SU-DHL-6 (cell line): ENCODE data around the gene SDCCAG8.

Experiments used
- H2AFZ ChIP-seq: fragments of 200-600 bp; sonication (generic); 2 replicates; pipeline ENCODE4 v1.6.1; 2014; ENCODE audit warnings: low read depth, mild to moderate bottlenecking, moderate library complexity, mixed read lengths, antibody characterized with exemption, low read length; ENCODE audit not compliant: severe bottlenecking
- H3F3A ChIP-seq: fragments of 200-600 bp; shearing (Covaris generic); 2 replicates; pipeline ENCODE4 v1.6.0; 2016; ENCODE audit warnings: antibody characterized with exemption, mild to moderate bottlenecking; ENCODE audit not compliant: insufficient read depth
- H3K27ac ChIP-seq: fragments of 200-600 bp; sonication (generic); 2 replicates; pipeline ENCODE4 v1.5.1; 2016; ENCODE audit warnings: low read depth, mild to moderate bottlenecking, low read length, moderate library complexity, mixed read lengths
- H3K27me3 ChIP-seq: fragments of 200-600 bp; sonication (generic), shearing (Covaris generic); 2 replicates; pipeline ENCODE4 v1.6.0; 2014; ENCODE audit warnings: mild to moderate bottlenecking, low read length
- H3K36me3 ChIP-seq: fragments of 200-600 bp; sonication (generic); 2 replicates; pipeline ENCODE4 v1.6.1; 2014; ENCODE audit warnings: mild to moderate bottlenecking, low read length, mixed read lengths
- H3K4me2 ChIP-seq: fragments of 300-600, 200-600 bp; shearing (Covaris generic), sonication (generic); 2 replicates; pipeline ENCODE4 v1.6.0; 2014; ENCODE audit warnings: low read length, low read depth, mild to moderate bottlenecking; ENCODE audit not compliant: poor library complexity, severe bottlenecking
- H3K4me3 ChIP-seq: fragments of 200-600 bp; sonication (generic); 2 replicates; pipeline ENCODE4 v1.5.1; 2014; ENCODE audit warnings: antibody characterized with exemption, low read length, mild to moderate bottlenecking, mixed read lengths; ENCODE audit not compliant: insufficient read depth, poor library complexity, severe bottlenecking
- H3K79me2 ChIP-seq: fragments of 200-600 bp; sonication (generic); 2 replicates; pipeline ENCODE4 v1.6.1; 2014; ENCODE audit warnings: mild to moderate bottlenecking, low read length, moderate library complexity; ENCODE audit not compliant: insufficient read depth
- H3K9ac ChIP-seq: fragments of 200-600 bp; sonication (generic); 2 replicates; pipeline ENCODE4 v1.7.0; 2014; ENCODE audit warnings: mild to moderate bottlenecking, low read length
- H3K9me2 ChIP-seq: fragments of 200-600 bp; sonication (generic); replicated peaks from 2 replicates; pipeline ENCODE4 v1.6.1; 2014; ENCODE audit warnings: low read length; ENCODE audit not compliant: insufficient read depth
- H3K9me3 ChIP-seq: fragments of 200-600 bp; sonication (generic); 2 replicates; pipeline ENCODE4 v1.6.1; 2014; ENCODE audit warnings: low read length, mixed read lengths; ENCODE audit not compliant: insufficient read depth
- H4K20me1 ChIP-seq: fragments of 200-600 bp; sonication (generic); 2 replicates; pipeline ENCODE4 v1.6.1; 2014; ENCODE audit warnings: low read depth, mild to moderate bottlenecking, antibody characterized with exemption, low read length, moderate library complexity, mixed read lengths
- EZH2phosphoT487 ChIP-seq: fragments of 200-600 bp; sonication (generic), shearing (Covaris generic); conservative IDR thresholded peaks from 2 replicates; pipeline ENCODE4 v1.6.1; 2018; ENCODE audit warnings: mild to moderate bottlenecking, antibody characterized with exemption, low read length, moderate library complexity, mixed read lengths
- TF ChIP-seq, protein P1 (sequence below): fragments of 200-600 bp; sonication (generic); IDR thresholded peaks from one replicate; pipeline ENCODE4 v1.5.1; 2017; ENCODE audit warnings: antibody characterized with exemption, mild to moderate bottlenecking, low read length, moderate library complexity; ENCODE audit not compliant: insufficient read depth, poor library complexity, severe bottlenecking

SDCCAG8 gene

GRCh38 chr1:243411472-243411871 lies 155.6 kb downstream of the SDCCAG8 start:
- Histone ChIP-seq H3K9ac (no peak overlapping the region), H3K9me2 (no peaks in the 10 kb centered on the region), H4K20me1 (no peaks in the 10 kb centered on the region), H3K27me3 (no peaks in the 10 kb centered on the region), H3K36me3 (no peaks in the 10 kb centered on the region), H3K27ac (no peak overlapping the region), H3K79me2 (no peaks in the 10 kb centered on the region), H3K4me2 (no peak overlapping the region), H3K4me3 (no peak overlapping the region), H3F3A (no peaks in the 10 kb centered on the region), H3K9me3 (no peaks in the 10 kb centered on the region), H2AFZ (no peak overlapping the region)
- TF ChIP-seq EZH2phosphoT487, result no peak
- TF ChIP-seq, protein P1, sequence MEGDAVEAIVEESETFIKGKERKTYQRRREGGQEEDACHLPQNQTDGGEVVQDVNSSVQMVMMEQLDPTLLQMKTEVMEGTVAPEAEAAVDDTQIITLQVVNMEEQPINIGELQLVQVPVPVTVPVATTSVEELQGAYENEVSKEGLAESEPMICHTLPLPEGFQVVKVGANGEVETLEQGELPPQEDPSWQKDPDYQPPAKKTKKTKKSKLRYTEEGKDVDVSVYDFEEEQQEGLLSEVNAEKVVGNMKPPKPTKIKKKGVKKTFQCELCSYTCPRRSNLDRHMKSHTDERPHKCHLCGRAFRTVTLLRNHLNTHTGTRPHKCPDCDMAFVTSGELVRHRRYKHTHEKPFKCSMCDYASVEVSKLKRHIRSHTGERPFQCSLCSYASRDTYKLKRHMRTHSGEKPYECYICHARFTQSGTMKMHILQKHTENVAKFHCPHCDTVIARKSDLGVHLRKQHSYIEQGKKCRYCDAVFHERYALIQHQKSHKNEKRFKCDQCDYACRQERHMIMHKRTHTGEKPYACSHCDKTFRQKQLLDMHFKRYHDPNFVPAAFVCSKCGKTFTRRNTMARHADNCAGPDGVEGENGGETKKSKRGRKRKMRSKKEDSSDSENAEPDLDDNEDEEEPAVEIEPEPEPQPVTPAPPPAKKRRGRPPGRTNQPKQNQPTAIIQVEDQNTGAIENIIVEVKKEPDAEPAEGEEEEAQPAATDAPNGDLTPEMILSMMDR, result no peak

GRCh38 chr1:243413431-243414151 lies 157.8 kb downstream of the SDCCAG8 start:
- Histone ChIP-seq H3K79me2 (no peaks in the 10 kb centered on the region), H3K27ac (no peak overlapping the region), H3K9ac (no peak overlapping the region), H3K36me3 (no peaks in the 10 kb centered on the region), H3K9me2 (no peaks in the 10 kb centered on the region), H3K4me2 (no peak overlapping the region), H2AFZ (no peak overlapping the region), H4K20me1 (no peaks in the 10 kb centered on the region), H3F3A (no peaks in the 10 kb centered on the region), H3K27me3 (no peaks in the 10 kb centered on the region), H3K9me3 (no peaks in the 10 kb centered on the region), H3K4me3 (no peak overlapping the region)
- TF ChIP-seq, protein P1, result no peak
- no peak for TF ChIP-seq EZH2phosphoT487

- Histone ChIP-seq H3K4me2 (no peak overlapping the region), H3K27me3 (no peaks in the 10 kb centered on the region), H3K36me3 (no peaks in the 10 kb centered on the region), H2AFZ (no peak overlapping the region), H3K9me2 (no peaks in the 10 kb centered on the region), H3K79me2 (no peaks in the 10 kb centered on the region), H3K4me3 (no peak overlapping the region), H4K20me1 (no peaks in the 10 kb centered on the region), H3K9ac (no peak overlapping the region), H3F3A (no peaks in the 10 kb centered on the region), H3K27ac (no peak overlapping the region), H3K9me3 (no peaks in the 10 kb centered on the region)
- TF ChIP-seq, protein P1, result no peak
- no peak for TF ChIP-seq EZH2phosphoT487
Observed at GRCh38 chr1:243414152-243414494, 158.3 kb downstream of the SDCCAG8 start.
